ENCODE measurements around the gene MSTO1. TPM values are rescaled to one million over a fixed set of nuclear protein-coding genes. Genes with fewer than 3 reads are reported as not detected.
"Not testable (repeated sequence)": the region's sequence is repeated elsewhere in the genome, so short reads cannot be mapped to it uniquely, and the experiment has no call there.

MSTO1 gene
- total RNA-seq, 1 experiment from 2014 or later: 80.5 TPM

DNA sequence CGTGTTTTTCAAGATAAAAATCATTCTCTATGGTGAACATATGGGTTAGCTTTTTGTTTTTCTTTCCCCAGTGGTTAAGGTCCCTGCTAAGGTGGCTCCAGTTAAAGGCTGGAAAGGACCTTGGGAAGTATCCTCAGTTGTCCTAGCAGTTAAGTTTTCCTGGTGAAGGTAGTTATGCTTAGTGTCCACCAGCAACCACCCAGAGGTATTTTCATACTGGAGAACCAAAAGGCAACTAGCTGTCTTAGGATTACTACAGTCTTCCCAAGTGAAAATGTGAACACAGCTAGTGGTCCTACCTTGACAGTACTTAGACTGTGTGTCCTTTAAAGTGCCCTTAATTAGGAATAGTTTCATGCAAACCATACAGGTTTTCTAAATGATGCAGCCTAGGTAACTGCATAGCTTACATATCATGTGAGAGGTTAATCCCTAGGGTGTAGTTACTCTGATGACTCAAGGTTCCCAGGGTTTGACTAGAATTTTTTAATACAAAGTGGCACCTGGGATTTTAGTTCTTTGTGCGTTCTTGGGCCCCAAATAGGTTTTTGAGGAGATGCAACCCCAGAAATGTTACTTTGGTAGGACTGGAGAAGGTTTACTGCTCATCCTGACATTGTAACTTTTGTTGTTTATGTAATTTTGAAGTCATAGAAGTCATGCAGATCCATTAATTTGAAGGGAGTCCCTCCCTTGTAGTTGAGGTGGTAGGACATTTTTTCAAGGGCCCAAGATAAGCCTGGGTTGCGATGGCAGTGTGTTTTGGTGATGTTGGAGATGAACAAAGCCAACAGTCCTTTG is 42.0 kb downstream of the MSTO1 start:
- TF ChIP-seq EZH2 (IDR thresholded peaks at IDR 0.05; ENCODE audit: borderline replicate concordance, low read depth, low read length, poor library complexity, severe bottlenecking) (no peak), CTCF (conservative IDR thresholded peaks at IDR 0.05; ENCODE audit: low read depth, low read length) (no peak)
- H3K27ac ChIP-seq (ENCODE audit: low read depth, low read length, poor library complexity, severe bottlenecking): peak overlapping the region; percentile 41
- ChIA-PET CTCF (no interaction called here), POLR2A (ENCODE audit: low non-redundant PET) (no interaction called here)
- peak; percentile 27 for DNase-seq (ENCODE audit: low spot score)
- intact Hi-C loops (cut with micrococcal nuclease; ENCODE audit: unreplicated experiment): no loop called here
- no peak overlapping the region for H3K4me3 ChIP-seq (ENCODE audit: low read depth, low read length, poor library complexity, severe bottlenecking)
- H3K36me3 ChIP-seq (ENCODE audit: insufficient read depth, low read length, poor library complexity, severe bottlenecking): no peaks in the 10 kb centered on the region
- BruUV-seq (replicated peaks): no TSS peak
- H3K9me3 ChIP-seq (ENCODE audit: low read depth, low read length, poor library complexity, severe bottlenecking): no peaks in the 10 kb centered on the region
- H3K4me1 ChIP-seq (ENCODE audit: insufficient read depth, low read length, poor library complexity, severe bottlenecking): peaks cover 23% of the 10 kb centered on the region
- H3K27me3 ChIP-seq (replicated peaks; ENCODE audit: insufficient read depth, low read depth, low read length, poor library complexity): no peaks in the 10 kb centered on the region

- POLR2A ChIA-PET (ENCODE audit: low non-redundant PET): no interaction called here
- CTCF ChIA-PET: no interaction called here
- Histone ChIP-seq H3K4me3 (ENCODE audit: low read depth, low read length, poor library complexity, severe bottlenecking) (no peak overlapping the region), H3K27me3 (replicated peaks; ENCODE audit: insufficient read depth, low read depth, low read length, poor library complexity) (no peaks in the 10 kb centered on the region), H3K4me1 (ENCODE audit: insufficient read depth, low read length, poor library complexity, severe bottlenecking) (peaks cover 23% of the 10 kb centered on the region), H3K36me3 (ENCODE audit: insufficient read depth, low read length, poor library complexity, severe bottlenecking) (no peaks in the 10 kb centered on the region), H3K27ac (ENCODE audit: low read depth, low read length, poor library complexity, severe bottlenecking) (no peak overlapping the region), H3K9me3 (ENCODE audit: low read depth, low read length, poor library complexity, severe bottlenecking) (no peaks in the 10 kb centered on the region)
- DNase-seq (ENCODE audit: low spot score): no peak
- no TSS peak for BruUV-seq (replicated peaks)
- TF ChIP-seq CTCF (conservative IDR thresholded peaks at IDR 0.05; ENCODE audit: low read depth, low read length) (no peak), EZH2 (IDR thresholded peaks at IDR 0.05; ENCODE audit: borderline replicate concordance, low read depth, low read length, poor library complexity, severe bottlenecking) (no peak)
- intact Hi-C loops (cut with micrococcal nuclease; ENCODE audit: unreplicated experiment): no loop called here
These were observed 42.9 kb downstream of the MSTO1 start for GRCh38 chr1:155652951-155653350.

GRCh38 chr1:155657463-155657862 is 47.4 kb downstream of the MSTO1 start:
- CTCF ChIA-PET: no interaction called here
- Histone ChIP-seq H3K27me3 (replicated peaks; ENCODE audit: insufficient read depth, low read depth, low read length, poor library complexity) (no peaks in the 10 kb centered on the region), H3K27ac (ENCODE audit: low read depth, low read length, poor library complexity, severe bottlenecking) (no peak overlapping the region), H3K36me3 (ENCODE audit: insufficient read depth, low read length, poor library complexity, severe bottlenecking) (peaks cover 36% of the 10 kb centered on the region), H3K4me1 (ENCODE audit: insufficient read depth, low read length, poor library complexity, severe bottlenecking) (no peaks in the 10 kb centered on the region), H3K9me3 (ENCODE audit: low read depth, low read length, poor library complexity, severe bottlenecking) (no peaks in the 10 kb centered on the region), H3K4me3 (ENCODE audit: low read depth, low read length, poor library complexity, severe bottlenecking) (no peak overlapping the region)
- DNase-seq (ENCODE audit: low spot score): no peak
- no peak for TF ChIP-seq EZH2 (IDR thresholded peaks at IDR 0.05; ENCODE audit: borderline replicate concordance, low read depth, low read length, poor library complexity, severe bottlenecking)
- TF ChIP-seq CTCF (conservative IDR thresholded peaks at IDR 0.05; ENCODE audit: low read depth, low read length): no peak
- intact Hi-C loops (cut with micrococcal nuclease; ENCODE audit: unreplicated experiment): no loop called here
- POLR2A ChIA-PET (ENCODE audit: low non-redundant PET): no interaction called here
- no TSS peak for BruUV-seq (replicated peaks)

GRCh38 chr1:155661239-155661638 is 51.2 kb downstream of the MSTO1 start:
- POLR2A ChIA-PET (ENCODE audit: low non-redundant PET); BruUV-seq (replicated peaks); CTCF ChIA-PET; DNase-seq (ENCODE audit: low spot score); H3K27me3 ChIP-seq (replicated peaks; ENCODE audit: insufficient read depth, low read depth, low read length, poor library complexity); H3K9me3 ChIP-seq (ENCODE audit: low read depth, low read length, poor library complexity, severe bottlenecking); H3K27ac ChIP-seq (ENCODE audit: low read depth, low read length, poor library complexity, severe bottlenecking); H3K4me3 ChIP-seq (ENCODE audit: low read depth, low read length, poor library complexity, severe bottlenecking); H3K4me1 ChIP-seq (ENCODE audit: insufficient read depth, low read length, poor library complexity, severe bottlenecking); intact Hi-C loops (cut with micrococcal nuclease; ENCODE audit: unreplicated experiment): not testable (repeated sequence)
- H3K36me3 ChIP-seq (ENCODE audit: insufficient read depth, low read length, poor library complexity, severe bottlenecking): peaks cover 64% of the 10 kb centered on the region
